Pulmonary artery endothelial cell (primary cell): ENCODE measurements around the gene SSBP3. TPM values are rescaled to one million over a fixed set of nuclear protein-coding genes. Genes with fewer than 3 reads are reported as not detected.

Experiments used
- DNase-seq: peaks from one replicate; pipeline ENCODE4 v3.0.0-alpha.2; 2011; ENCODE audit warnings: low read depth, low spot score
- total RNA-seq: library from RNA; depleted of rRNA; stranded (reverse); fragments of >200 nt; gene quantifications from 2 replicates; pipeline ENCODE4 v1.2.3, GENCODE V29; 2014

Gene SSBP3
- total RNA-seq, 1 donor from 2014 or later = 12.1 TPM

DNA sequence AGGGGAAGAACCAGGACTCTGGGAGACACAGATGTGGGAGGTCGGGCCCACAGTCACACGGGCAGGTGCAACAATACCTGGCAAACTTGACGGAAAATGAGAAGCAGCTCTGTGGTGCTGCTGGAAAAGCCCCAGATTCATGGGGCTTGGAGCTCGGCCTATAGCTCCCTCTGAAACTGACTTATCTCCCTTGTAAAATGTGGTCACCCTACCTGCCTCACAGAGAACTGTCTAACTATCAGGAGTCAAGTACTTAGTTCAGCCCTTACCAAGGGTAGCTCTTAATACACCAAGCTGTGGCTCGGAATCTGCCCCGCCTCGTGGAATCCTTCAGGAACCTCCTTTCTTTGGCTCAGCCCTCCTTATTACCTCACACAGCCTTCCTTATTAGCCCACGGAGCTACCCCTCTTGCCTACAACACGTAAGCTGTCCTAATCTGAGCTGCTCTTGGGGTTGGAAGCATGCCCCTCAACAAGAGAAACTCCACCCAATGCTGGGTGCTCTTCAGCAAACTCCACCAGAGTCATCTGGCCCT is 137.4 kb downstream of the SSBP3 start:
- DNase-seq = no peak

- no peak for DNase-seq
Observed at GRCh38 chr1:54267815-54268761, 138.1 kb downstream of the SSBP3 start.

DNA sequence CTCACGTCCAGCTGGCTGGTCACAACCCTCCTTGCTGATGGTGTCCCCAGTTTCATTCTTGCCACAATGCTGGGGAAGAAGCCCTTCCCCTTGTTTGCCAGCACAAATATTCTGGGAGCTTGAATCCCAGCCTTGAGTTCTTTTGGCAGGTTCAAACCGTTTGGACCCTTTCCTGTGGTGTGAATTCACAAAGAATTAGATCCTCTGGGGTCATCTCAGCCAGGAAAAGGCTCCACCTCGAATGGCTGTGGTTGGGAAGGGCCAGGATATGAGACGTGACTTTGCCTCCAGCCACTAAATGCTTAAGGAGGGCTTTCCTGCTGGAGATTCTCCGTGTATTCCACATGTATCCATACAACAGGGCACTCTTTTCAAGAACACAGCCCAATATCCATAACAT is 139.3 kb downstream of the SSBP3 start:
- no peak for DNase-seq

DNA sequence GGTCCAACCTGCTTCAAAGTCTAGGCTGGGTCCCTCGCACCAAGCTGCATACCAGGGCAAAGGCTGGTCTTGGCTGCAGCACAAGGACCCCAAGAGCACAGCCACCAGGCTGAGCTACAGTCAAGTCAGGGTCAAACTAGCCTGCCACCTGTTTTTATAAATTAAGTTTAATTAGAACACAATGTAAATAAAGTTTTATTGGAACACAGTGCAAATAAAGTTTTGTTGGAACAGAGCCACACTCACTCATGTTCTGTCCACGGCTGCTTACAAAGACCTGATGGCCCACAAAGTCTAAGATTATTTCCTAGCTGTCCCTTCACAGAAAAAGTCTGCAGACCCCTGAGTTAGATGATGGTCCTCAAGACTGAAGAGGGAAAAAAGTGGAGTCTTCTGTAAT is 140.0 kb downstream of the SSBP3 start:
- no peak for DNase-seq

GRCh38 chr1:54265659-54266058 is 140.5 kb downstream of the SSBP3 start:
- no peak for DNase-seq

DNA sequence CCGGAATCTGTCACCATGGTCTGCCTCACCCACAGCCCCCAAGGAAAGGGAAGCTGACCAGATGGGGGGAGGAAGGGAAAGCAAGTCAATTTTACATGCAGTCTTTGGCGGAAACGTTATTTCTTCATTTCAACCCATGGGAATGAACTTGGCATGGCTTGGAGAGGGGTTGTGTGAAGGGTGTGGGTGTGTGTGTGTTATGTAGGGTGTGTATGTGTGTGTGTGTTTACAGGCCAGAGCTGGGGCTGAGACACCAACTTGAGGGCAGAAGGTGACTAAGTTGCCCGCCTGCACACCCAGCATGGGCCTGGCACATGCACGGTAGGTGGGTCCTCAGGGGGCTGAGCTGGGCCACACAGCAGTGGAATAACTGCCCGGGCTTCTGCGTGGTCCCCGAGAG is 141.1 kb downstream of the SSBP3 start:
- DNase-seq = no peak

DNA sequence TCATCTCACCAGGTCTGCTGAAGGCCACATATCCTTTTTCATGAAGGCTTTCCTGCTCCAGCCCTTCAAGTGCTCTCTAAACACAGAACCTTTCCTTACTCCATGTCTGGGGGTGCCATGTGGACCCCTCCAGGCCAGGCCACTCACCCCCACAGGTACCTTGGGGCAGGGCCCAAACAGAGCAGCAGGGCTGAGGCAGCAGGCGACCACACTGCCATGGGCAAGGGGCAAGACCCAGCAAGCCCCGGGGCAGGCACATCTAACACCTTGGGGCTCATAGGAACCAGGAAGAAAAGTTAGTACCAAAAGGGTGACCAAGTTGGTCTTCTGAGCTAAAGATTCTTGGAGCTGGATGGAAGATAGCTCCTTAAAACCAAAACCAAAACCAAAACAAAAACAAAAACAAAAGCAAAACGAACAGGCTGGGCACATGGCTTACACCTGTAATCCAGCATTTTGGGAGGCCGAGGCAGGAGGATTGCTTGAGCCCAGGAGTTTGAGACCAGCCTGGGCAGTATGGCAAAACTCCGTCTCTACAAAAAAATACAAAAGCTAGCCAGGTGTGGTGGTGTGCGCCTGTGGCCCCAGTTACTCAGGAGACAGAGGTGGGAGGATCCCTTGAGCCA is 142.5 kb downstream of the SSBP3 start:
- DNase-seq = no peak

GRCh38 chr1:54262244-54262643 is 143.9 kb downstream of the SSBP3 start:
- no peak for DNase-seq

- no peak for DNase-seq
Observed at GRCh38 chr1:54260810-54261209, 145.4 kb downstream of the SSBP3 start.

DNA sequence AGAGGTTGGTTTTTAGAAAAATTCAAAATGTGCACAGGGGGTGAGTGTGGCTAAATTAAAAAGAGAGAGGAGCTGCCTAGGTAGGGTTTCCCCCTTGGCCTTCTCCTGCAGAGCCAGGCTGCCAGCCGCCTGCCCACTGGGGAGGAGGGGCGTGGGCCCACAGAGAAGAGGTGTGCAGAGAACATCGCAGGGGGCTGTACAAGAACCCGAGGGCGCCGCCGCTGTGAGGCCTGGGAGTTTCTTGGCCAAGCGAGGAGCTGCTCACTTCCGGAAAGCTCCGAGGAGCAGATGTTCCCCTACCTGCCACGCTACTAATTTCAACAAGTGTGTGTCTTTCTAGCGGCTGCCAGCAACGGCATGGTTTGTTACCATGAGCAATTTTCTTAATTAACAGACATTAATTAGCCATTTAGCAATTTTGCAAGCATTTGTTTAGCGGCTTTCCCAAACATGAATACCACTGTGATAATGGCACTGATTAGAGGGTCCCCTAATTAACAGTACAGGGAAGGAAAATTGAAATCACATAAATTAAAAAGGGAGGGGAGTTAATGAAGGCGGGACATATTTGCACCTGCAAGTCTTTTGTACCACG is 146.6 kb downstream of the SSBP3 start:
- DNase-seq = no peak

DNA sequence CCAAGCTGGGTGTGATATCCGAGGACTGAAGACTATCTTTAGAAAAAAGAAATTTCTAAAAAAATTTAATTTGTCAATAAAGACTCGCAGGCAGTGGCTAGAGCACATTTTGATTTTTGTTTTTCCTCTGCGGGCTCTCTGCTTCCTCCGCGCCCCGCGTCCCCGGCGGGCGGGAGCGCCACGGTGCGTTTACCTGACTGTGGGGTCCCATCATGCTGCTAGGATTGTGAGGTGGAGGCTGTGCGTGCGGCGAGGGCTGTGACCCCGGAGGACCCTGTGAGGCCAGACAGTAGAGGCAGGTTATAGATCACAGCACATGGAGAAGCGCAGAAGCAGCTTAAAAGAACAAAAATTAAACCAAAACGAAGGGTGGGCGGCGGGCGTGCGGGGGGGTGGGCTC is 148.3 kb downstream of the SSBP3 start:
- no peak for DNase-seq

DNA sequence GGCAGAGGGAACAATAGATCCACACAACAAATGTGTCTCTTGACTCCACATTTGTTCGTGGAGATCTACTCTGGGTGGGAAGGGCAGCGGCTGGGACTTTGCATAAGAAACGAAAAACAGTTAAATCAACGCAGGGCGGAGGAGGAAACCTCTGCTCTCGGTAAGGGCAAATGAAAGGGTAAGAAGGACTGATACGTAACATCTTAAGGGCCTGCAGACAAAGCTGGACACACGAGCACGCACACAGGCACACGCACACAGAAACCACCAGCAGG is 148.9 kb downstream of the SSBP3 start:
- no peak for DNase-seq

DNA sequence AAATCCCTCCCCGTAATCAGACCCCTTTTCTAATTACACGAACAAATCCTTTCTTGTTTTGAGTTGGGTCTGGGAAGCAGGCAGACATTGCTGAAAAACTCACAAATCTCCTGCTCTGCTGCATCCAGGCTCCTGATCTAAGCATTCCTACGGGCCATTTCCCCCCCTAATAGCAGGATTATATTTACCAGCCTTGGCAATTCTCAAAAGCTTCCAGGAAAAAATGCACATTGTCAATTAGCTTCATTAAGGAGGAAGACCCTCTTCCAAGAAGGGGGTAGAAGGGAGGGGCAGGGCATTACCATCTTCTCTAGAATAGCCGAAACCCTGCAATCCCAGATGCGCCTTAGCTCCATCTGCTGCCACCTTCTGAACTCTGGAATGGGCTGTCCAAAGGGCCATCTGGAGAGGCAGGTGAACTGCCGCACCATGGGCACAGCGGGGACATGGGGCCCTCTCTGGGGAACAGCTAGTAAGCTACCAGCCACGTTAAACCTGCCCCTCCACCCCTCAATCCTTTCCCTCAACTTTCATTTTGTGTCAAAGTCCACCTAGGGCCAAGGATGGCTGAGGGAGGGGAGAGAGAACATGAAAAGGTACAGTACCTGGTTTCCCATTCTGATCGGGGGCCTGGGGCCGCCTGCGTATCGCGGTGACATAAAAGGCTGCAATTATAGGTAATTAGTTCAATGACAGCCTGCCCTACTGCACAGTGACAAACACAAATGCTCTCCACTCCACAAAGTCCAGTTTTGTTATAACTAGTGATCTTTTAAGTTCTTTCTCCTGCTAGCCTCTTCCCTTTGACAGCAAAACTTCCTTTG is 149.5 kb downstream of the SSBP3 start:
- no peak for DNase-seq

DNA sequence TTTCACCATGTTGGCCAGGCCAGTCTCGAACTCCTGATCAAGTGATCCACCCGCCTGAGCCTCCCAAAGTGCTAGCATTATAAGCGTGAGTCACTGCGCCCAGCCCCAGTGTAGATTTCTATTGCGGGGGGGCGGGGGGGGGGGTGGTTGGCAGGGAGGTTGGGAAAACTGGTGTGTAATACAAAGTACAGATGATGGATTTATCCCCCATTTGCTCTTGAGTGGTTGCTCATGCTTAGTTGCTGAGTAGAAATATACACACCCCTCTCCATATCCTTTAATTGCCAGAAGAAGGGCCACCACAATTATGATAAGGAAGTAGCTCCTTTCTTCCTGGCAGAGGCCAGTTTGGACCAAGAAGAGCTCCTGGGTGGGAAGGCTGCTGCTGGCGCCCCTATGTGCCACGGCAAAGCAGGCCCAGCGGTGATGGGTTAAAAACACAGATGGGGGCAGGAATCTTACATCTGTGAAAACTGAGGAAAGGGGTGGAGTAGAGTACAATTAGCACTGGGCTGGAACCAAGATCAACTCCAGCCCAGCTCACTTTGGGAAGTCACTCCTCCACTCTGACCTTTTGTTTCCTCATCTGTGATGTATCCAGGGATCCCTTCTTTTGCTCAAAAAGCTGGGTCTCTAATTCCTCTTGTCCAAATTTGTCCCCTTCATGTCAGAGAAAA is 151.0 kb downstream of the SSBP3 start:
- no peak for DNase-seq

DNA sequence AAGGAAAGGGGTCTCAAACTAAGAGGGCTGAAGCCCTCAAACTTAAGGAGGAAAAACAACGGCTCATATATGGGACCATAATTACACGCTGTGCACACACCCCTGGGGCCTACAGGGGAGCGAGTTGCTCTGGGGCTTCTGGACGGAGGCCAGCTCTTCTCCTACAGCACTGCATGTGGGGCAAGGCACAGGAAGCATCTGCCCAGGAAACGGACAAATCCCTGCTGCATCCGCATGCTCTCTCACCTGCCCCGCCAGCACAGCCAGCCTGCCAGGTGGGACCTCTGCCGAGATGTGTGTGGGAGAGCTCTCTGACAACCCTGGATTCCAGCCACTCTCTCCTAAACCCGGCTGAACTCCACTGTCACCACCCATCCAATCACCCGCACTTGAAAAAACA is 152.1 kb downstream of the SSBP3 start:
- no peak for DNase-seq

- no peak for DNase-seq
Observed at GRCh38 chr1:54253480-54253879, 152.7 kb downstream of the SSBP3 start.

DNA sequence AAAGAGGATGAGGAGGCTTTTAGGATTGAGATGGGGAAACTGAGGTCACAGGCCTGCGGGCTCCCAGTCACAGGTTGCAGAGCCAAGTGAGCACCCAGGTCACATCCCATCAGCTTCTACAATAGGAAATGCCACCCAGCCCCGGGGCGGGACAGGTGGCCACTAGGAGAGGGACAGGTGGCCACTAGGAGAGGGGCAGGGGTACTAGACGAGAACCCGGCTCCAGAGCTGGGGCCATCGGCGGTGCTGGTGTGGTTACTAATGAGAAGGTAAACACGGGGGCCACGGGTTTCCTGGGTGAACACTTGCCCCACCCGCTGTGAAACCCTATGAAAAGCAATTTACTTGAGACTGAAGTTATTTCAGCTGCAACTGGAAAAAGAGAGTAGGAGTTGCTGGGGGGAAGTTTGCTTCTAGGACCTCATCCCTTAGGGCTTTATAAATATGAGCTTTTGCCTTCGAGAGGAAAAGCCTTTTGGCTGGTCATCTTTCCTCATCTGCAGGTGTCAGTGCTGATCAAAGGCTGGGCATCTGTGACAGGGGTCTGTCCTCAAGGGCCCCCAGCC is 153.7 kb downstream of the SSBP3 start:
- DNase-seq = no peak

- DNase-seq = no peak
Observed at GRCh38 chr1:54250670-54251069, 155.5 kb downstream of the SSBP3 start.

DNA sequence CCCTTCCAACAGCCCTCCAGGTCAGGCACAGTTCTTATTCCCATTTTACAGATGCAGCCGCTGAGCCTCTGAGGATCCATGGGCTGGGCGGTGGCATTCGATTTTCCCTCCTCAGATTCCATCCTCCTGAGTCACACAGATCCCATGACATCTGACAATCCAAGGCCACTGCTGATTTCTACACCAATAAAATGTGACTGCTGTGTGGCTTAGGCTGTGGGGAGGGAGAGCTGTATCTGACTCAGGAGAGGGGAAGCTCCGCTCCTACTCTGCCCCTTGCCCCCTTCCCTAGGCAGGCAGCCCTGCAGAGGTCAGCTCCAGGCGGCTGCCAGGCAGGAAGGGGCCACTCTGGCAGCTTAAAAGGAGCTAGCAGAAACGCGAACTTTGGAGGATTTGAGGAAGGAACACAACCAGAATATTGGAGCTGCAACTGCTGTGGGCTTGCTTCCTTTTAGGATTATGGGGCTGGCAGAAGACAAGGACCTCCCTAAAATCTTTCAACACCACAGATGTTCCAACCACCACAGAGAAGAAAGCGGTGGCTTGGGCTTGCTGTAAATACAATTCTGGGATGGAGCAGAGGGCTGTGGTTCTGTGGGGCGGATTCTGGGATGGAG is 156.3 kb downstream of the SSBP3 start:
- DNase-seq = peak; percentile 22

GRCh38 chr1:54248966-54249365 is 157.2 kb downstream of the SSBP3 start:
- no peak for DNase-seq
